Lower leg skin (tissue), 4 donors: Measurements from ENCODE around the gene MAPK13. TPM values are rescaled to one million over a fixed set of nuclear protein-coding genes. Genes with fewer than 3 reads are reported as not detected.
"Not testable (repeated sequence)": the region's sequence is repeated elsewhere in the genome, so short reads cannot be mapped to it uniquely, and the experiment has no call there.

Experiments
- DNase-seq, 2 donors: peaks; one replicate each; pipeline ENCODE4 v3.0.0-alpha.2; 2019; ENCODE audit warnings: low spot score in 2 of 2
- H3K4me3 ChIP-seq: fragments of 200-600 bp; sonication (generic); 2 replicates; pipeline ENCODE4 v1.5.1; 2017; ENCODE audit warnings: mild to moderate bottlenecking, low read depth; ENCODE audit not compliant: poor library complexity, severe bottlenecking
- CTCF ChIP-seq, 3 donors: fragments of 450-650 bp; IDR thresholded peaks; one replicate each; pipeline ENCODE4 v1.5.1; 2016; ENCODE audit warnings: antibody characterized with exemption in 3 of 3, mild to moderate bottlenecking in 3 of 3, moderate library complexity in 2 of 3
- POLR2A ChIP-seq, 2 donors: fragments of 450-650 bp; IDR thresholded peaks; one replicate each; pipeline ENCODE4 v1.6.1; 2016 to 2017; ENCODE audit warnings: antibody characterized with exemption in 2 of 2, mild to moderate bottlenecking in 1 of 2, moderate library complexity in 1 of 2
- WGBS, 2 donors: methylation state at CpG; one replicate each; pipeline ENCODE4 v1.1.5; 2018; 5-methylcytosine and 5-hydroxymethylcytosine counted together
- intact Hi-C: fragments of 100-400 bp; cut with DNase I; formaldehyde crosslinking; loops from one replicate; pipeline ENCODE4 v1.15.0; 2023; ENCODE audit warnings: low total_unique reads
- total RNA-seq, 4 donors: library from RNA; depleted of rRNA; stranded (reverse); fragments of >200 nt; gene quantifications; one replicate each; pipeline ENCODE4 v1.1.0, GENCODE V29; 2016

MAPK13 gene
- total RNA-seq, 4 donors from 2014 or later, result 94.4 to 125 (median 116) TPM

- intact Hi-C loops, result no loop called here
These were observed 6.8 kb upstream of the MAPK13 start for GRCh38 chr6:36123270-36124139.

GRCh38 chr6:36124346-36124745, 6.0 kb upstream of the MAPK13 start:
- intact Hi-C loops, H3K4me3 ChIP-seq: not testable (repeated sequence)
- peak in 1 of 2 donors; percentile 73 for DNase-seq
- 83 to 87% methylated on average over 8 of the region's 8 CpGs for WGBS, 2 donors

More at GRCh38 chr6:36123270-36124139, 6.8 kb upstream of the MAPK13 start:
- no peak for TF ChIP-seq CTCF (IDR thresholded peaks at IDR 0.05)
- no peak for TF ChIP-seq POLR2A (IDR thresholded peaks at IDR 0.05)
- H3K4me3 ChIP-seq, result no peak overlapping the region
- 38 to 39% methylated on average over 10 of the region's 10 CpGs for WGBS, 2 donors
- DNase-seq, result peak; percentile 73 to 97

DNA sequence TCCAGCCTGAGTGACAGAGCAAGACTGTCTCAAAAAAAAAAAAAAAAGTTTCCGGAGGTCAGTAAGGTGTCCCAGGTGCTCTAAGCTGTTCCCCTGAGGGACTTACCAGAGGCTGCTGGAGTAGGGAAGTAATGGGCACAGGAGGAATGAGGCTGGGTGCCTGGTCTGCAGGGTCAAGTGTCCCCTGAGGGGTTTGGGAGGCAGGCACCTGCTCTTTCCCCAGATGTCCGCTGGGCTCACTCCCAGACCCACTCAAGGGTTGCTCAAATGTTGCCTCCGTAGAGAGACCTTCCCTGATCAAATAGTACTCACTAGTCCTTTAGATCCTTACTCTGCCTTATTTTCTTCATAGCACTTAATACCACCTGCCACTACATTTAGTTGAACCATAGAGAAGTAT, 5.4 kb upstream of the MAPK13 start:
- 71 to 87% methylated on average over 3 of the region's 3 CpGs for WGBS, 2 donors
- DNase-seq, result peak in 1 of 2 donors; percentile 74
- intact Hi-C loops, result no loop called here
- no peak for TF ChIP-seq CTCF (IDR thresholded peaks at IDR 0.05)
- TF ChIP-seq POLR2A (IDR thresholded peaks at IDR 0.05), result no peak
- no peak overlapping the region for H3K4me3 ChIP-seq

- DNase-seq, result no peak
- intact Hi-C loops, result no loop called here
- 83 to 94% methylated on average over 8 of the region's 8 CpGs for WGBS, 2 donors
These were observed 4.7 kb upstream of the MAPK13 start for GRCh38 chr6:36125575-36125974.

GRCh38 chr6:36126121-36126520, 4.2 kb upstream of the MAPK13 start:
- no peak overlapping the region for H3K4me3 ChIP-seq
- 87% methylated on average over 2 of the region's 2 CpGs for WGBS, 2 donors
- peak in 1 of 2 donors; percentile 65 for DNase-seq
- intact Hi-C loops, result no loop called here
- TF ChIP-seq POLR2A (IDR thresholded peaks at IDR 0.05) (no peak), CTCF (IDR thresholded peaks at IDR 0.05) (no peak)

More at GRCh38 chr6:36125575-36125974, 4.7 kb upstream of the MAPK13 start:
- no peak overlapping the region for H3K4me3 ChIP-seq
- TF ChIP-seq POLR2A (IDR thresholded peaks at IDR 0.05) (no peak), CTCF (IDR thresholded peaks at IDR 0.05) (no peak)

GRCh38 chr6:36126553-36127458, 3.5 kb upstream of the MAPK13 start:
- 71% methylated on average over 10 of the region's 10 CpGs for WGBS, 2 donors
- intact Hi-C loops, result no loop called here
- DNase-seq, result peak in 1 of 2 donors; percentile 80
- no peak for TF ChIP-seq POLR2A (IDR thresholded peaks at IDR 0.05)
- no peak for TF ChIP-seq CTCF (IDR thresholded peaks at IDR 0.05)
- no peak overlapping the region for H3K4me3 ChIP-seq
